Measurements from ENCODE around the gene PLCB2.

PLCB2 gene

DNA sequence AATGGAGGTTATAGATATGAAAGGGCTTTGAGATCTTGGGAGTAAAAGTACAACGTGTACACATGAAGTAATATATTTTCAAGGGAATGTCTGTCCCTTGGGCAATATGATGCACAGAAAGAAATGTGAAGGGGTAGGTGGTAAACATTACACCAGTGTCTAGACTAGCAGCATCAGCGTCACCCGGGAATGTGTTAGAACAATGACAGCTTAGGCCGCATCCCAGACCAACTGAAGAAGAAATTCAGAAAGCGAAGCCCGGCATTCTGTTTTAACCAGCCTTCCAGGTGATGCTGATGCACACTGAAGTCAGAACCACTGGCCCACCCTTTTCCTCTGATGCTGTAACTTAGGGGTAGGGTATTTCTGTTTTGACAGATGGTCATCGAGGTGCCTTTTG is 22.1 kb upstream of the PLCB2 start:
- Histone ChIP-seq H3K36me3 (ENCODE audit: insufficient read depth, insufficient read length, low read length) (peaks cover 38% of the 10 kb centered on the region), H3K27me3 (ENCODE audit: insufficient read depth, insufficient read length) (no peaks in the 10 kb centered on the region), H3K4me3 (ENCODE audit: insufficient read length, low read depth) (no peak overlapping the region), H3K9ac (ENCODE audit: insufficient read length, low read depth) (no peak overlapping the region), H3K9me3 (ENCODE audit: insufficient read depth, low read length) (no peaks in the 10 kb centered on the region), H3K4me1 (ENCODE audit: insufficient read depth, insufficient read length) (peaks cover 10% of the 10 kb centered on the region)
- DNase-seq (ENCODE audit: low read depth, low spot score) = no peak
- TF ChIP-seq SUZ12 (IDR thresholded peaks at IDR 0.05; ENCODE audit: extremely low read depth, insufficient read depth, insufficient read length) (no peak), ZNF274 (IDR thresholded peaks at IDR 0.05; ENCODE audit: low read depth, low read length) (no peak), YY1 (IDR thresholded peaks at IDR 0.05; ENCODE audit: insufficient read depth, insufficient read length) (no peak)

DNA sequence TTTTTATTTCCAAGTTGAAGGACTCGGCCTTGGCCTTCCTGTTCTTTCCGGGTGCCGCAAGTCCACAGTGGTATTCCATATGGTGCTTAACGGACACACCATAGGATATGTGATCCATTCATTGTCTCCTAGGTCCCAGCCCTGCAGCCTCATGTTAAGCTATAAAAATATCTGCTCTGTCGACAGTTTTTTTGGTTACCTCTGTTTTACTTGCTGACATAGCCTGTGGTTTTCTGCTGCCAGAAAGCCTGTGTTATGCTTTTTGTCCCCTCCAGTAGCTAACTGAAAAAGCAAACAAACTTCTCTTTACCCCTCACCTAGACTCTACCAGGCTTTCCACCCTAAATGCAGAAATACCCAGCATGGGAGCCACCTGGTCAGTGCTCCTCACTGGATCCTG is 21.0 kb upstream of the PLCB2 start:
- H3K4me1 ChIP-seq (ENCODE audit: insufficient read depth, insufficient read length) = peaks cover 9% of the 10 kb centered on the region
- no peak for DNase-seq (ENCODE audit: low read depth, low spot score)
- H3K9ac ChIP-seq (ENCODE audit: insufficient read length, low read depth) = no peak overlapping the region
- H3K36me3 ChIP-seq (ENCODE audit: insufficient read depth, insufficient read length, low read length) = peaks cover 38% of the 10 kb centered on the region
- no peak for TF ChIP-seq SUZ12 (IDR thresholded peaks at IDR 0.05; ENCODE audit: extremely low read depth, insufficient read depth, insufficient read length)
- TF ChIP-seq YY1 (IDR thresholded peaks at IDR 0.05; ENCODE audit: insufficient read depth, insufficient read length) = no peak
- TF ChIP-seq ZNF274 (IDR thresholded peaks at IDR 0.05; ENCODE audit: low read depth, low read length) = no peak
- H3K9me3 ChIP-seq (ENCODE audit: insufficient read depth, low read length) = no peaks in the 10 kb centered on the region
- H3K4me3 ChIP-seq (ENCODE audit: insufficient read length, low read depth) = no peak overlapping the region
- no peaks in the 10 kb centered on the region for H3K27me3 ChIP-seq (ENCODE audit: insufficient read depth, insufficient read length)

DNA sequence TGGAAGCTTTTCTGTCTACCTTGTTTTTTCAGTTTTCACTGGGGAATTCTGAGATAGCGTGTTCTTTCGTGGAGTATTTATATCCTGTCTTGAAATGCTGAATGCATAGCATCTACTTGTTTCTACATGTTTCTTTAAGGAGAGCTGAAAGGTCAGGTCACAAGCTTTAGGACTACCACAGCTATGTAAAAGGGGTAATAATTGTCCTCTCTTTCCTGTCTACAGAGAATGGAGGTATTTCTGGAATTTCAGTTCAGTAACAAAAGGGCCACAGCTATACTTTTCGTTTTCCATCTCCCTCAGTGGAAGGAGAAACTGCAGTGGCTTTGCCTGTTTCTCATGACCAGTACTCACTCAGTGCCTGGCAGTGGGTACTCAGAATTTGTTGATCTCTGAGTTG is 20.4 kb upstream of the PLCB2 start:
- peaks cover 8% of the 10 kb centered on the region for H3K4me1 ChIP-seq (ENCODE audit: insufficient read depth, insufficient read length)
- H3K4me3 ChIP-seq (ENCODE audit: insufficient read length, low read depth) = no peak overlapping the region
- no peak for TF ChIP-seq ZNF274 (IDR thresholded peaks at IDR 0.05; ENCODE audit: low read depth, low read length)
- H3K9me3 ChIP-seq (ENCODE audit: insufficient read depth, low read length) = no peaks in the 10 kb centered on the region
- H3K9ac ChIP-seq (ENCODE audit: insufficient read length, low read depth) = no peak overlapping the region
- peaks cover 38% of the 10 kb centered on the region for H3K36me3 ChIP-seq (ENCODE audit: insufficient read depth, insufficient read length, low read length)
- DNase-seq (ENCODE audit: low read depth, low spot score) = no peak
- H3K27me3 ChIP-seq (ENCODE audit: insufficient read depth, insufficient read length) = no peaks in the 10 kb centered on the region

DNA sequence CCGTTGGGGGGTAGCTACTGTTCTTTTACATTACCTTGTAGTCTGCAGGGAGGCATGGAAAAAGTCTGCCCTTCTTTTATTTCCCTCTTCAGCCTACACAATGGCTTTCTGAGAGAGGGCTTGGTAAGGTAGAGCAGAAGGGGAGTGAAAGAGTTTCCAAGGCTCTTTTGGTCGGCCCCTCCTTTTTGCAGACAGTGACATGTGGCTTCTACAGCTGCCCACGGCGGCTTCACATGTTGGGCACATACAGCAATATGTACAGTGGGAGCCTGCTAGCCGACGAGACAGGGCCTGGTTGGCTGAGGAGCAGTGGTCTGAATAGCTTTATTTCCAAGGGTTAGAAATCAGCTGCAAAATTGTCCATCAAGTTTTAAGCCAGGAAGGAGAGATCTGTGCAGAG is 19.7 kb upstream of the PLCB2 start:
- peaks cover 10% of the 10 kb centered on the region for H3K4me1 ChIP-seq (ENCODE audit: insufficient read depth, insufficient read length)
- DNase-seq (ENCODE audit: low read depth, low spot score) = no peak
- peaks cover 38% of the 10 kb centered on the region for H3K36me3 ChIP-seq (ENCODE audit: insufficient read depth, insufficient read length, low read length)
- no peak overlapping the region for H3K4me3 ChIP-seq (ENCODE audit: insufficient read length, low read depth)
- no peaks in the 10 kb centered on the region for H3K27me3 ChIP-seq (ENCODE audit: insufficient read depth, insufficient read length)
- H3K9me3 ChIP-seq (ENCODE audit: insufficient read depth, low read length) = no peaks in the 10 kb centered on the region
- TF ChIP-seq YY1 (IDR thresholded peaks at IDR 0.05; ENCODE audit: insufficient read depth, insufficient read length) (no peak), ZNF274 (IDR thresholded peaks at IDR 0.05; ENCODE audit: low read depth, low read length) (no peak), SUZ12 (IDR thresholded peaks at IDR 0.05; ENCODE audit: extremely low read depth, insufficient read depth, insufficient read length) (no peak)
- H3K9ac ChIP-seq (ENCODE audit: insufficient read length, low read depth) = no peak overlapping the region

DNA sequence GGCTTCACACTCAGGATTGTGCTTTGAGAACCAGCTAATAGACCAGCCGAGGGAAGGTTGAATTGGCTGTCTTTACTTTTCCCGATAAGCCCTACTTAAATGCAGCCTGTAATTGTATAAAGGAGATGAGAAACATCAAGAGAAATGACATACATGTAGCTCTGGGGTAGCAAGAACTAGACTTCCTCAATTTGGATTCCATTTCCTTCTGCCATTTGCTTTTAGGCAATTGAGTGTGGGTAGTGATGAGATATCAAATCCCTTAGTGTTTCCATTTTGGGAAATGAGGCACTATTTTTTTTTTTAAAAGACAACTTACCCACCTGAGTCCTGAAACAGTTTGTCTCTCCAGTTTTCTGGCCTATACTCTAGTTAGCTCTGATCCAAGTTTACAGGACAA is 18.0 kb upstream of the PLCB2 start:
- TF ChIP-seq ZNF274 (IDR thresholded peaks at IDR 0.05; ENCODE audit: low read depth, low read length) (no peak), SUZ12 (IDR thresholded peaks at IDR 0.05; ENCODE audit: extremely low read depth, insufficient read depth, insufficient read length) (no peak), YY1 (IDR thresholded peaks at IDR 0.05; ENCODE audit: insufficient read depth, insufficient read length) (no peak)
- no peak overlapping the region for H3K4me3 ChIP-seq (ENCODE audit: insufficient read length, low read depth)
- peaks cover 15% of the 10 kb centered on the region for H3K4me1 ChIP-seq (ENCODE audit: insufficient read depth, insufficient read length)
- H3K9ac ChIP-seq (ENCODE audit: insufficient read length, low read depth) = no peak overlapping the region
- H3K9me3 ChIP-seq (ENCODE audit: insufficient read depth, low read length) = no peaks in the 10 kb centered on the region
- peaks cover 4% of the 10 kb centered on the region for H3K27me3 ChIP-seq (ENCODE audit: insufficient read depth, insufficient read length)
- H3K36me3 ChIP-seq (ENCODE audit: insufficient read depth, insufficient read length, low read length) = peaks cover 26% of the 10 kb centered on the region
- no peak for DNase-seq (ENCODE audit: low read depth, low spot score)

DNA sequence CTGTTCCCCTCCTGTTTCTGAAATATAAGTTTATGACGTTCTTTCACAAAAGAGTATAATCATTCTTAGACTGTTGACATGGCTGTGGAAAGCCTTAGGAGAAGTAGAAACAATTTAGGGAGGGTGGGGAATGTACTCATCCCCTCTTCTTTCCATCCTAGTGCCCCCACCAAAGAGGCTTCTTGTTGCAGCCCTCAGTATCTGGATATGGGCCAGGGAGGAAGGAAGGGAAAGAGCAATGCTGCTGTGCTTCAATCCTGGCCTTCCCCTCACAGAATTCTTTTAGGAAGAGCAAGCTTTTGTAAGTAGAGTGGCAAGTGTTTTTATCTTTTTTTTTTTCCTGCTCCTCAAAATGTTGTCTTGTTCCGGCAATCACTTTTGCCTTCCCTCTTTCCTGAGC is 17.5 kb upstream of the PLCB2 start:
- Histone ChIP-seq H3K27me3 (ENCODE audit: insufficient read depth, insufficient read length) (peaks cover 4% of the 10 kb centered on the region), H3K36me3 (ENCODE audit: insufficient read depth, insufficient read length, low read length) (peaks cover 23% of the 10 kb centered on the region), H3K9me3 (ENCODE audit: insufficient read depth, low read length) (no peaks in the 10 kb centered on the region), H3K9ac (ENCODE audit: insufficient read length, low read depth) (no peak overlapping the region), H3K4me3 (ENCODE audit: insufficient read length, low read depth) (peak overlapping the region; percentile 71), H3K4me1 (ENCODE audit: insufficient read depth, insufficient read length) (peaks cover 17% of the 10 kb centered on the region)
- TF ChIP-seq SUZ12 (IDR thresholded peaks at IDR 0.05; ENCODE audit: extremely low read depth, insufficient read depth, insufficient read length) = no peak
- TF ChIP-seq YY1 (IDR thresholded peaks at IDR 0.05; ENCODE audit: insufficient read depth, insufficient read length) = no peak
- no peak for TF ChIP-seq ZNF274 (IDR thresholded peaks at IDR 0.05; ENCODE audit: low read depth, low read length)
- DNase-seq (ENCODE audit: low read depth, low spot score) = no peak

DNA sequence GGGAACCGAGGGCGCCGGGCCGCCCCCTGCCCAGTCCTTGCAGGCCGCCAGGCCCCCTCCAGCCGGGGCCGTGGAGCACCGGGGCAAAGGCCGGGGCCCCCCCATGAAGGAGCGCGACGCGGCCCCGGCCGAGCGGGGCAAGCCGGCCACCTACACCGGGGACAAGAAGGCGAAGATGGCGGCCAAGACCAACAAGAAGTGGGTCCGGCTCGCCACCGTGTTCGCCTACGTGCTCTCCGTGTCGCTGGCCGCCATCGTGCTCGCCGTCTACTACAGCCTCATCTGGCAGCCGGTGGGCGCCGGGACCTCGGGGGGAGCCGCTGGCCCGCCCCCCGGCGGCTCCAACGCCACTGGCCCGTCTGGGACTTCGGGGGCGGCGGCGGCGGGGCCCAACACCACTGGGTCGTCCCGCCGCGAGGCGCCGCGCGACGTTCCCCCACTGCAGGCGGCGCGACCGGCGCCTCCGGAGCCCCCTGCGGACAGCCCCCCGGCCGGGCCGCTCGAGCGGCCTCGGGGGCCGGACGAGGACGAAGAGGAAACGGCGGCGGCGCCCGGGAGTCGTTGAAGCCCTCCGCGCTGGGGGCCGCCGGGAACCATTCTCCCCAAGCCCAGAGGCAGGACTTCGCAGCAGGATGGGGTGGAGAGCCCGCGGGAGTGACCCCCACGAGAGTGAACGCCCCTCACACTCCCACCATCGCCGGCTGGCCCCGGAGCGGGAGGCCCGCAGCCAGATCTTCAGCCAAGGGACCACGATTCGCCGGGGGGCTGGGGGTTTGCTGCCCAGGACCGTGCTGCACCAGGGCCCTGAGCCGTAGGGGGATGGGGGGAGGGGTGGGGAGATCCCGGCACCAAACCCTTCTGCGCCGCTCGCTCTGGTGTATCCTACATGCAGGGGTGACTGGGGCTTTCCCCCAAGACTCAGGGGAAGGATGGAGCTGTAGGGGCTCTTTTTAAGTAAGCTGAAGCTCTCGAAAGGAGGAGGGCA is 16.5 kb upstream of the PLCB2 start:
- DNase-seq (ENCODE audit: low read depth, low spot score) = no peak
- H3K4me3 ChIP-seq (ENCODE audit: insufficient read length, low read depth) = peak overlapping the region; percentile 71
- H3K36me3 ChIP-seq (ENCODE audit: insufficient read depth, insufficient read length, low read length) = peaks cover 14% of the 10 kb centered on the region
- TF ChIP-seq SUZ12 (IDR thresholded peaks at IDR 0.05; ENCODE audit: extremely low read depth, insufficient read depth, insufficient read length) = no peak
- no peak for TF ChIP-seq YY1 (IDR thresholded peaks at IDR 0.05; ENCODE audit: insufficient read depth, insufficient read length)
- no peak for TF ChIP-seq ZNF274 (IDR thresholded peaks at IDR 0.05; ENCODE audit: low read depth, low read length)
- H3K9me3 ChIP-seq (ENCODE audit: insufficient read depth, low read length) = no peaks in the 10 kb centered on the region
- peaks cover 17% of the 10 kb centered on the region for H3K4me1 ChIP-seq (ENCODE audit: insufficient read depth, insufficient read length)
- H3K9ac ChIP-seq (ENCODE audit: insufficient read length, low read depth) = peak overlapping the region; percentile 79
- H3K27me3 ChIP-seq (ENCODE audit: insufficient read depth, insufficient read length) = peaks cover 4% of the 10 kb centered on the region
